AG04450 (cell line): ENCODE measurements around the gene SLC25A25. TPM values are rescaled to one million over a fixed set of nuclear protein-coding genes. Genes with fewer than 3 reads are reported as not detected.

Source experiments
- CTCF ChIA-PET: fragments of 300-600, 350-600 bp; formaldehyde crosslinking; extraction: SDS; loops from one replicate; lab custom pipeline; 2022; ENCODE audit warnings: antibody characterized with exemption, inconsistent platforms; lab: Charles Lee
- POLR2A ChIA-PET: fragments of 350-600 bp; formaldehyde crosslinking; extraction: SDS; loops from one replicate; lab custom pipeline; 2021; ENCODE audit warnings: antibody characterized with exemption, inconsistent platforms; lab: Yijun Ruan, JAX
- DNase-seq: peaks from one replicate; pipeline ENCODE4 v3.0.0-alpha.2; 2011; ENCODE audit warnings: low read depth, low spot score
- H3K27ac ChIP-seq: one replicate; pipeline ENCODE4 v1.5.1; 2012; ENCODE audit warnings: low read depth, low read length, control low read depth
- H3K27me3 ChIP-seq: one replicate; pipeline ENCODE4 v1.6.0; 2012; ENCODE audit warnings: low read length; ENCODE audit not compliant: control insufficient read depth, insufficient read depth
- H3K4me3 ChIP-seq: 2 replicates; pipeline ENCODE4 v1.5.1; 2011; ENCODE audit warnings: mild to moderate bottlenecking, low read depth, low read length, control low read depth
- H3K9me3 ChIP-seq: 2 replicates; pipeline ENCODE4 v1.5.1; 2012; ENCODE audit warnings: low read length; ENCODE audit not compliant: control insufficient read depth, insufficient read depth
- CTCF ChIP-seq: IDR thresholded peaks from 2 replicates; pipeline ENCODE4 v1.5.1; 2011; ENCODE audit warnings: low read depth, low read length, control low read depth, inconsistent platforms
- polyA plus RNA-seq: library from polyadenylated mRNA; depleted of rRNA; stranded (reverse); fragments of >200 nt; gene quantifications from 2 replicates; pipeline ENCODE4 v1.2.3, GENCODE V29; 2011

SLC25A25 gene
- polyA plus RNA-seq, 1 experiment = 12.0 TPM

GRCh38 chr9:128061275-128061960, 6.6 kb upstream of the SLC25A25 start:
- DNase-seq = no peak
- TF ChIP-seq CTCF = no peak
- H3K27me3 ChIP-seq = no peaks in the 10 kb centered on the region
- CTCF ChIA-PET = no interaction called here
- no peak overlapping the region for H3K4me3 ChIP-seq
- POLR2A ChIA-PET = no interaction called here
- no peak overlapping the region for H3K27ac ChIP-seq
- peaks cover 2% of the 10 kb centered on the region; the same call in 1 of the 2 replicates for H3K9me3 ChIP-seq

- H3K4me3 ChIP-seq = no peak overlapping the region
- CTCF ChIA-PET = no interaction called here
- no peak for DNase-seq
- no peak for TF ChIP-seq CTCF
- H3K27ac ChIP-seq = no peak overlapping the region
- POLR2A ChIA-PET = no interaction called here
- H3K27me3 ChIP-seq = no peaks in the 10 kb centered on the region
- H3K9me3 ChIP-seq = peaks cover 7% of the 10 kb centered on the region; the same call in 1 of the 2 replicates
These were observed 5.8 kb upstream of the SLC25A25 start for GRCh38 chr9:128062279-128062678.

- no peak for TF ChIP-seq CTCF
- CTCF ChIA-PET = interaction anchor here (0.9 kb wide), 1 partner anchor 55 kb away, joined by 5 read pairs; no protein-coding TSS in a partner anchor
- DNase-seq = no peak
- no peak overlapping the region for H3K4me3 ChIP-seq
- H3K9me3 ChIP-seq = peaks cover 7% of the 10 kb centered on the region; the same call in 1 of the 2 replicates
- POLR2A ChIA-PET = interaction anchor here (0.5 kb wide), 1 partner anchor 15 kb away, joined by 8 read pairs; no protein-coding TSS in a partner anchor
- H3K27me3 ChIP-seq = no peaks in the 10 kb centered on the region
- no peak overlapping the region for H3K27ac ChIP-seq
These were observed 4.9 kb upstream of the SLC25A25 start for GRCh38 chr9:128062846-128063831.

- Histone ChIP-seq H3K4me3 (peak overlapping the region; percentile 58), H3K27ac (no peak overlapping the region), H3K9me3 (peaks cover 7% of the 10 kb centered on the region; the same call in 1 of the 2 replicates), H3K27me3 (no peaks in the 10 kb centered on the region)
- POLR2A ChIA-PET = interaction anchor here (1.2 to 2.4 kb wide), 2 partner anchors 15 to 62 kb away, joined by 4 to 25 read pairs; no protein-coding TSS in a partner anchor
- CTCF ChIA-PET = interaction anchor here (1.6 to 1.9 kb wide), 2 partner anchors 13 to 123 kb away, joined by 7 to 10 read pairs; no protein-coding TSS in a partner anchor
- no peak for DNase-seq
- no peak for TF ChIP-seq CTCF
These were observed 1.9 kb upstream of the SLC25A25 start for GRCh38 chr9:128065907-128066712.
